Heart left ventricle (tissue), 16 donors: ENCODE data around the gene TNFRSF6B. TPM values are rescaled to one million over a fixed set of nuclear protein-coding genes. Genes with fewer than 3 reads are reported as not detected.

Experiments used
- ATAC-seq, 4 donors: fragments of 200-7000 bp; cut with Tn5 transposase; one replicate each; pipeline ENCODE4 v1.9.1; 2020 to 2022; ENCODE audit warnings: moderate library complexity in 4 of 4, mild to moderate bottlenecking in 3 of 4, moderate number of reproducible peaks in 1 of 4
- DNase-seq, 5 donors: peaks; one replicate each; pipeline ENCODE4 v3.0.0-alpha.2; 2020
- H3K27ac ChIP-seq, 12 donors: fragments of 200-600 bp; sonication (generic) in 4 of 12; one replicate each; pipeline versions ENCODE4 v1.5.0 to v1.8.0; 2016 to 2022; ENCODE audit warnings: mild to moderate bottlenecking in 2 of 12
- H3K27me3 ChIP-seq, 9 donors: fragments of 200-600 bp; sonication (generic) in 2 of 9; one replicate each; pipeline versions ENCODE4 v1.5.1 to v1.8.0; 2016 to 2022; ENCODE audit warnings: mild to moderate bottlenecking in 3 of 9
- H3K36me3 ChIP-seq, 9 donors: fragments of 200-600 bp; sonication (generic) in 2 of 9; one replicate each; pipeline versions ENCODE4 v1.5.0 to v1.8.0; 2018 to 2022; ENCODE audit warnings: mild to moderate bottlenecking in 2 of 9
- H3K4me1 ChIP-seq, 12 donors: fragments of 200-600 bp; sonication (generic) in 4 of 12; one replicate each; pipeline versions ENCODE4 v1.5.0 to v1.8.0; 2016 to 2022; ENCODE audit warnings: mild to moderate bottlenecking in 3 of 12
- H3K4me3 ChIP-seq, 12 donors: fragments of 200-600 bp; sonication (generic) in 4 of 12; one replicate each; pipeline versions ENCODE4 v1.5.0 to v1.8.0; 2017 to 2022; ENCODE audit warnings: mild to moderate bottlenecking in 9 of 12, moderate library complexity in 4 of 12
- H3K9me3 ChIP-seq, 12 donors: fragments of 200-600 bp; sonication (generic) in 4 of 12; one replicate each; pipeline versions ENCODE4 v1.5.0 to v1.8.0; 2016 to 2022; ENCODE audit warnings: mild to moderate bottlenecking in 1 of 12
- CTCF ChIP-seq, 12 donors: fragments of 200-600 bp; sonication (generic) in 4 of 12; IDR thresholded peaks; one replicate each; pipeline versions ENCODE4 v1.5.0 to v1.8.0; 2018 to 2022; ENCODE audit warnings: antibody characterized with exemption in 12 of 12, mild to moderate bottlenecking in 5 of 12
- POLR2A ChIP-seq, 2 donors: fragments of 450-650 bp; IDR thresholded peaks; one replicate each; pipeline ENCODE4 v1.6.1; 2017; ENCODE audit warnings: antibody characterized with exemption in 2 of 2, mild to moderate bottlenecking in 2 of 2, moderate library complexity in 2 of 2
- WGBS, 4 donors: extraction: QIAGEN DNeasy Blood & Tissue Kit in 2 of 4; methylation state at CpG; one replicate each; pipeline versions ENCODE4 v1.1.5 to v1.1.7; 2013 to 2018; 5-methylcytosine and 5-hydroxymethylcytosine counted together
- intact Hi-C, 10 donors: fragments of 100-400 bp; cut with DNase I; formaldehyde crosslinking; loops; one replicate each; pipeline versions ENCODE4 v1.11.1 to v1.14.2; 2022
- polyA plus RNA-seq, 2 donors: library from polyadenylated mRNA; stranded (reverse); fragments of 200-250 nt; gene quantifications; one replicate each; pipeline ENCODE4 v1.2.3, GENCODE V29; 2013
- total RNA-seq, 9 donors: library from RNA; depleted of rRNA in 2 of 9; stranded (reverse); fragments of >200 nt in 2 of 9; fragmentation: NEBNext Ultra II Directional in 3 of 9; extraction: Animal tissue kit (Norgen Biotek cat#: 25700) in 3 of 9; gene quantifications; one replicate each; pipeline versions ENCODE4 v1.1.0 to v1.2.4, GENCODE V29; 2016 to 2023
- donor health status: ischemic (EF 13 %, LVEDD 7.1; RV severe dilation, severe dysfunction).
- donor health status: healthy with polysubstance abuse.
- donor health status: DM: no; HTN: yes; CAD: no.
- donor health status: DM: no; HTN: no; CAD: no.
- donor health status: ischemic (EF 25% LVEDD 6.9; RV normal size, moderate dysfunction).
- donor health status: ischemic (EF 25% LVEDD 5.7; RV mildly dilated, moderate dysfunction).
- donor health status: healthy.
- donor health status: DM: yes; HTN: yes; CAD: no.
- donor health status: ischemic (EF 35%, LVEDD 5.7; RV mildly dilated, moderate dysfunction).
- donor health status: nonischemic (EF 11% LVEDD 7.7; RV severe dilation, severe dysfunction).
- donor health status: DM: yes; HTN: yes; CAD: no.
- donor health status: PGD.
- donor health status: ischemic (EF 29% LVEDD 5.4; RV normal size, mild dysfunction).
- donor health status: nonischemic (EF 23%, LVEDD 6.1; RV moderate dilation, normal function).

The TNFRSF6B gene
- total and polyA plus RNA-seq, 11 donors: 0.42 to 6.4 (median 1.7) TPM; not detected in 1

DNA sequence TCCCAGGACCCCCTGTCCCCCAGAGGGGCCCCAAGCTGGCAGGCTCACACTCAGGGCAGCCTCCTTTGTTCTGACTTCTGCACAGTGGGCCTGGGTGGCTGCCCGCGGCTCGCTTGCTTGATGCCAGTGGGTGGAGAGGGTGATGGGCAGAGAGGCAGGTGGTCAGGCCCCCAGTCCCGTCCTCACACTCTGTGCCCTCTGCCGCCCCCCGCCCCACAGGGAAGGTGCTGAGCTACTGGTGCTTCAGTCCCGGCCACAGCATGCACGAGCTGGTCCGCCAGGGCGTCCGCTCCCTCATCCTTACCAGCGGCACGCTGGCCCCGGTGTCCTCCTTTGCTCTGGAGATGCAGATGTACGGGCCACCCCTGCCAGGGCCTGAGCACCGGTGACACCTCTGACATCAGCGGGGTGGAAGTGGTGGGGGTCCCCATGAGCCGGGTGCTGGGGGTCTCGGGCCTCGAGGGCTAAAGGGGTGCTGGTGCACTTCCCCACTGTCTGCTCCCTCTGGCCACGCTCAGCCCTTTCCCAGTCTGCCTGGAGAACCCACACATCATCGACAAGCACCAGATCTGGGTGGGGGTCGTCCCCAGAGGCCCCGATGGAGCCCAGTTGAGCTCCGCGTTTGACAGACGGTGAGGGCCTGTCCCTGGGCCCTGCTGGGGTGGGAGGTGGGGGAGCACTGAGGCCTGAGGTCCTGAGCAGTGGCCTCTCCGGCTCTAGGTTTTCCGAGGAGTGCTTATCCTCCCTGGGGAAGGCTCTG lies 8.9 kb upstream of the TNFRSF6B start:
- Histone ChIP-seq H3K9me3 (no peaks in the 10 kb centered on the region), H3K4me3 (peak overlapping the region in 6 of 12 donors; percentile 9 to 27 (median 22)), H3K4me1 (peaks cover 19 to 83% (median 43%) of the 10 kb centered on the region in 12 donors), H3K27me3 (no peaks in the 10 kb centered on the region), H3K27ac (peak overlapping the region; percentile 22 to 99 (median 88)), H3K36me3 (peaks cover 0 to 8% (median 0%) of the 10 kb centered on the region in 9 donors)
- no peak for ATAC-seq
- no peak for DNase-seq
- TF ChIP-seq POLR2A (IDR thresholded peaks at IDR 0.05) (no peak), CTCF (IDR thresholded peaks at IDR 0.05) (no peak)
- intact Hi-C loops: loop anchor here in 1 of 10 donors (2.0 kb wide), 1 partner anchor 61 kb away; the partner anchor contains the start of gene GMEB2
- 85 to 88% (median 87%) methylated on average over 17 to 29 of the region's 29 CpGs for WGBS, 4 donors

- DNase-seq (peak in 1 of 5 donors; percentile 40), ATAC-seq (no peak)
- Histone ChIP-seq H3K9me3 (no peaks in the 10 kb centered on the region), H3K36me3 (peaks cover 0 to 8% (median 0%) of the 10 kb centered on the region in 9 donors), H3K4me1 (peaks cover 19 to 78% (median 37%) of the 10 kb centered on the region in 12 donors), H3K27me3 (no peaks in the 10 kb centered on the region), H3K4me3 (no peak overlapping the region), H3K27ac (peak overlapping the region; percentile 22 to 99 (median 88))
- WGBS, 4 donors: 56 to 79% (median 65%) methylated on average over 19 to 31 of the region's 31 CpGs
- intact Hi-C loops: no loop called here
- no peak for TF ChIP-seq POLR2A (IDR thresholded peaks at IDR 0.05)
Observed at GRCh38 chr20:63688228-63689045, 8.0 kb upstream of the TNFRSF6B start.

DNA sequence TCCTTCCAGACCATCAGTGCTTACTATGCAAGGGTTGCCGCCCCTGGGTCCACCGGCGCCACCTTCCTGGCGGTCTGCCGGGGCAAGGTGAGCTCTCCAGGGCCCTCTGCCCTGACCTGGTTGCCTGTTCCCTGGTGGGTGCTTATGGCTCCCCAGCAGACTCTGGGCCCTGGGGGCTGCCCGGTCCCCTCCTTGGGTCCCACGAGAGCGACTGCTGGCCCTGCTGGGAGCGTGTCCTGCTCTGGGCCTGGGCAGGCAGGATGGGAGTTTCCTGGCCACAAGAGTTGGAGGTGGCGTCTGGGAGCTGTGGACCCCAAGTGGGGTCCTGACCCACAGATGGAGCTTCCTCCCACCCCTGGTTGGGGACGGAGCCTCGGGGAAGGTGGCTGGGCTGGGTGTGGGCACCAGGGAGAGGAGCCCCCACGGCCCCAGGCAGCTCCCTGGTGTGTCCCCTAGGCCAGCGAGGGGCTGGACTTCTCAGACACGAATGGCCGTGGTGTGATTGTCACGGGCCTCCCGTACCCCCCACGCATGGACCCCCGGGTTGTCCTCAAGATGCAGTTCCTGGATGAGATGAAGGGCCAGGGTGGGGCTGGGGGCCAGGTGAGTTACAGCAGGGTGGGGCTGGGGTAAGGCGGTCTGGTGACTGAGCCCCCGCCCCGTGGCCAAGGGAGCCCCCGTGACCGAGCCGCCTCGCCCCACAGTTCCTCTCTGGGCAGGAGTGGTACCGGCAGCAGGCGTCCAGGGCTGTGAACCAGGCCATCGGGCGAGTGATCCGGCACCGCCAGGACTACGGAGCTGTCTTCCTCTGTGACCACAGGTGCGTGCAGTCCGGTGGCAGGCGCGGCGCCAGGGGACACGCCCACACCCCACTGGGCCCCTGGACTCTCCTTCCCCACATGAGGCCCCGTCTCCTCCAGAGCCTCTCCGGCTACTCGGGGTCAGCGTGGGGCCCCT lies 7.1 kb upstream of the TNFRSF6B start:
- no peak for ATAC-seq
- intact Hi-C loops: loop anchor here in 1 of 10 donors (10.0 kb wide), 1 partner anchor 285 kb away; the partner anchor contains the start of gene SAMD10

More for the DNA sequence above, 7.1 kb upstream of the TNFRSF6B start:
- peak in 1 of 5 donors; percentile 55 for DNase-seq
- peak overlapping the region in 9 of 12 donors; percentile 84 to 99 (median 90) for H3K27ac ChIP-seq
- WGBS, 4 donors: 90 to 93% (median 92%) methylated on average over 11 to 44 of the region's 44 CpGs
- no peaks in the 10 kb centered on the region for H3K9me3 ChIP-seq
- H3K4me1 ChIP-seq: peaks cover 19 to 69% (median 36%) of the 10 kb centered on the region in 12 donors
- H3K4me3 ChIP-seq: no peak overlapping the region
- H3K27me3 ChIP-seq: no peaks in the 10 kb centered on the region
- H3K36me3 ChIP-seq: peaks cover 0 to 14% (median 2%) of the 10 kb centered on the region in 9 donors
- TF ChIP-seq CTCF (IDR thresholded peaks at IDR 0.05) (no peak), POLR2A (IDR thresholded peaks at IDR 0.05) (no peak)
